WTC11 (cell line): ENCODE data around the gene MS4A15.

Experiments used
- CBFB ChIP-seq: sonication (generic); formaldehyde crosslinking; IDR thresholded peaks from 2 replicates; pipeline ENCODE4 v1.8.1; 2022; ENCODE audit warnings: mild to moderate bottlenecking, low read depth, missing genetic modification reagents
- CTCF ChIP-seq: fragments of 200-600 bp; IDR thresholded peaks from 2 replicates; pipeline ENCODE4 v1.8.0; 2022; ENCODE audit warnings: antibody characterized with exemption
- ETV6 ChIP-seq: sonication (generic); formaldehyde crosslinking; IDR thresholded peaks from 2 replicates; pipeline ENCODE4 v1.8.1; 2022; ENCODE audit warnings: mild to moderate bottlenecking, missing genetic modification reagents
- NR2C2 ChIP-seq: sonication (generic); formaldehyde crosslinking; IDR thresholded peaks from 2 replicates; pipeline ENCODE4 v1.8.0; 2022; ENCODE audit warnings: mild to moderate bottlenecking, missing genetic modification reagents
- PREB ChIP-seq: sonication (generic); formaldehyde crosslinking; IDR thresholded peaks from 2 replicates; pipeline ENCODE4 v1.8.1; 2022; ENCODE audit warnings: mild to moderate bottlenecking, missing genetic modification reagents, moderate library complexity, borderline replicate concordance
- TEAD4 ChIP-seq: sonication (generic); formaldehyde crosslinking; IDR thresholded peaks from 2 replicates; pipeline ENCODE4 v1.8.0; 2022; ENCODE audit warnings: mild to moderate bottlenecking, missing genetic modification reagents
- TF ChIP-seq, protein P1 (sequence below): sonication (generic); formaldehyde crosslinking; IDR thresholded peaks from 2 replicates; pipeline ENCODE4 v1.8.0; 2022; ENCODE audit warnings: mild to moderate bottlenecking, missing genetic modification reagents
- TF ChIP-seq, protein P2 (sequence below): sonication (generic); formaldehyde crosslinking; IDR thresholded peaks from 2 replicates; pipeline ENCODE4 v1.8.0; 2023; ENCODE audit warnings: missing genetic modification reagents

DNA sequence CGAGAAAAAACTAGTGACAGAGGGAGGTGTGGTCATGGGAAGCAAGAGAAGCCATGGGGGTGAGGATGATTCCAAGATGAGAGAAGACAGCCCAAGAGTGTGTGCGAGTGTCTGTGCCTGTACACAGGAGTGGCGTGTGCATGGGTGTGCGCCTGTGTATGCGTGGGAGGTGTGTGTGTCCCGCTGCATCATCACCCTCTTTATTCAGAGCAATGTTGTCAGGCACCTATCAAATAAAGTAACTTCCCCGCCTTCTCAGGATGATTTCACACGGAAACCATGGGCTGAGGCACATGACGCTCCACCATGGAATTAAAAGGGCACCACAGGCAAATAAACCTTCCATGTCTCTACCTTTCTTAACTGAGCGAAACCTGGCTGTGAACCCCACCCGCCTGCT lies 53.0 kb downstream of the MS4A15 start:
- TF ChIP-seq TEAD4 (CRISPR knock-in tag): no peak
- TF ChIP-seq, protein P1, sequence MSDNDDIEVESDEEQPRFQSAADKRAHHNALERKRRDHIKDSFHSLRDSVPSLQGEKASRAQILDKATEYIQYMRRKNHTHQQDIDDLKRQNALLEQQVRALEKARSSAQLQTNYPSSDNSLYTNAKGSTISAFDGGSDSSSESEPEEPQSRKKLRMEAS (CRISPR knock-in tag): no peak
- no peak for TF ChIP-seq PREB
- TF ChIP-seq CTCF: no peak
- TF ChIP-seq CBFB (CRISPR knock-in tag): no peak
- no peak for TF ChIP-seq ETV6
- TF ChIP-seq, protein P2, sequence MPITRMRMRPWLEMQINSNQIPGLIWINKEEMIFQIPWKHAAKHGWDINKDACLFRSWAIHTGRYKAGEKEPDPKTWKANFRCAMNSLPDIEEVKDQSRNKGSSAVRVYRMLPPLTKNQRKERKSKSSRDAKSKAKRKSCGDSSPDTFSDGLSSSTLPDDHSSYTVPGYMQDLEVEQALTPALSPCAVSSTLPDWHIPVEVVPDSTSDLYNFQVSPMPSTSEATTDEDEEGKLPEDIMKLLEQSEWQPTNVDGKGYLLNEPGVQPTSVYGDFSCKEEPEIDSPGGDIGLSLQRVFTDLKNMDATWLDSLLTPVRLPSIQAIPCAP (CRISPR knock-in tag): no peak
- no peak for TF ChIP-seq NR2C2 (CRISPR knock-in tag)
